NCI-H345 (cell line): ENCODE data around the gene C12orf42.
"Not testable (repeated sequence)": the region's sequence is repeated elsewhere in the genome, so short reads cannot be mapped to it uniquely, and the experiment has no call there.

Experiments
- DNase-seq: peaks from one replicate; lab custom pipeline; 2025; lab: John Stamatoyannopoulos, UW

C12orf42 gene

DNA sequence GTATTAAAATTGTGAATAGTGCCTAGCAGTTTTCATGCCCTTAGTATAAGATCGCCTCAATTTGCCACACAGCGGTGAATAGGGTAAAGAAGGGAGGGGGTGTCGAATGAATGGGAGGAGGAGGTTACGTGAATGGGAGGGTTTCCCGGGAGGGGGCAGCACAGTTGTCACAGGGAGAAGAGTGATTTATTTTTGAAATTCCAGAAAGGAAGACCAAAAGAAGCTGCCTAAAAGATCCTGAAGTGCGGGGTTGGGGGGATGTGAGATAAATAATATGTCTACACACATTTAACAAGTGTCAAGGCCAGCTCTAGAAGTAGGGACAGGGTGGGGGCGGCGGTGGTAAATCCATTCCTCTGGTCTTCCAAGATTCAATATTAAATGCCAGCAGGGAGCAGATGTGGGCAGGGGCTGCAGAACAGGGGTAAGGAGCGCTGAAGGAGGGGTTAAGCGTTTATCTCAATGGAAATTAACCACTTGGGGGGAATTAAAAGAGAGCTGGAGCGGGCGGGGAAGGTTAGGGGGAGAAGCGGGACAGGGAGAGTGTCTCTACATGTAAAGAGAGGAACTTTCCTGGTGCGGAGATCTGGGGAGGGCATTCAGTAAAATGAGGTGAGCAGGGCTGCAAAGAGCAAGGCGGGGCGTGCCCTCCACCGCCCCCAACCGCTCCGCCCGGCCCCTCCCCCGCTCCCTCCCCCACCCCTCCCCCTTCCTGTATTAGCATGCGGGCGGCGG, 867 bp downstream of the C12orf42 start:
- peak; percentile 60 for DNase-seq

GRCh38 chr12:103494051-103494733, 1.6 kb downstream of the C12orf42 start:
- DNase-seq: peak; percentile 26

- no peak for DNase-seq
Measured at GRCh38 chr12:103493199-103493598, 2.6 kb downstream of the C12orf42 start.

GRCh38 chr12:103482365-103482764, 13.4 kb downstream of the C12orf42 start:
- no peak for DNase-seq

DNA sequence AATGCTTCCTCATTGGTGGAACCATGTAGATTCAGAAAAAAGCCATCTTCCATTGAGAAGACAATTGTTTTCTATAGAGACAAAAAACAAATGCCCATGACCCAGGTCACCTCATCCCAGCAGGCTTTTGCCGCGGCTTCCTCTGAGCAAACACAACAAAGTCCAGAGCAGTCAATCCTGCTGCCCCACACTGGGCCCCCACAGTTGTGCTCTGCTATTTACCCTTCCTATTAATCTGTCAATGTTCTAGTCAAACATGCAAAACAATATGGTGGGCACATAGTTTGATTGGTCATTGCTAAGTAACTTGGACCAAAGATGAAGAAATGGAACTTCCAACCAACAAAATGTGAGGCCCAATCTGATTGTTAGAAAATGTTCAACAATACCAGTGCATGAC, 20.7 kb downstream of the C12orf42 start:
- no peak for DNase-seq

GRCh38 chr12:103470664-103471063, 25.1 kb downstream of the C12orf42 start:
- DNase-seq: no peak

GRCh38 chr12:103469719-103470118, 26.0 kb downstream of the C12orf42 start:
- no peak for DNase-seq

DNA sequence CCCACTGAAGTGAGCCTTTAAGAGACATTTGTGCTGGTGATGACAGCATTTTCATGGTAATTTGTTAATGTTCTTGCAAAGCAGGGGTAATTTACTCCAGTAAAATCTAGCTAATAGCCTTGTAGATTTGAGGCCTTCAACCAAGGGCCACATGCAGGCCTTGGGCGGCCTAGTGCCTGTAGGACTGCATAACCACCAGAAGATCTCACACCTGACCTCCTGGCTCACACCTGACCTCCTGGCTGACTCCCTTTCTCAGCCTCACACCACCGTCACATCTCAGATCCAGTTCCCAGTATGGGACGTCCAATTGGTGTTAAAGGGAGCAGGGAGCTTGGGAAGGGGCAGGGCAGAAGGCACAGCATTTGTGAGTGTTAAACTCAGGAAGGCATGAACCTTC, 26.9 kb downstream of the C12orf42 start:
- DNase-seq: no peak

GRCh38 chr12:103462675-103463074, 33.1 kb downstream of the C12orf42 start:
- no peak for DNase-seq

- DNase-seq: no peak
Measured at GRCh38 chr12:103457471-103457870, 38.3 kb downstream of the C12orf42 start.

DNA sequence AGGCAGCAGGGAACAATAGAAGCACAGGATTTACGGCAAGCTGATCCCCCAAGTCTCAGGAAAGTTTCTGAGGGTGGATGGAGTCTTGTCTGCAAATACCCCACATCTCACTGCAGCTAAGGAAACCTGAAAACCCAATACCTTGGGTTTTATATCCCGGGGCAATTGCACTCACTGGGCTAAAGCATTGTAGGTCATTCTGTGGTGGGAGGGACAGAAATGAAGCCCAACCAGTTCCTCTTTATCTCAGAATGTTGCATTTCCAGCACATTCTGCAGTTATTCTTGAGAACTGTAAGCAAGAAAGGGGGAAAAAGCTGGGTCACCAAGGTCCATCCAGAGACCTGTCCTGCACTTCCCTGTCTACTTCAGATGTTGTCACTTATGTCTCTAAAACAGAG, 39.8 kb downstream of the C12orf42 start:
- DNase-seq: no peak

DNA sequence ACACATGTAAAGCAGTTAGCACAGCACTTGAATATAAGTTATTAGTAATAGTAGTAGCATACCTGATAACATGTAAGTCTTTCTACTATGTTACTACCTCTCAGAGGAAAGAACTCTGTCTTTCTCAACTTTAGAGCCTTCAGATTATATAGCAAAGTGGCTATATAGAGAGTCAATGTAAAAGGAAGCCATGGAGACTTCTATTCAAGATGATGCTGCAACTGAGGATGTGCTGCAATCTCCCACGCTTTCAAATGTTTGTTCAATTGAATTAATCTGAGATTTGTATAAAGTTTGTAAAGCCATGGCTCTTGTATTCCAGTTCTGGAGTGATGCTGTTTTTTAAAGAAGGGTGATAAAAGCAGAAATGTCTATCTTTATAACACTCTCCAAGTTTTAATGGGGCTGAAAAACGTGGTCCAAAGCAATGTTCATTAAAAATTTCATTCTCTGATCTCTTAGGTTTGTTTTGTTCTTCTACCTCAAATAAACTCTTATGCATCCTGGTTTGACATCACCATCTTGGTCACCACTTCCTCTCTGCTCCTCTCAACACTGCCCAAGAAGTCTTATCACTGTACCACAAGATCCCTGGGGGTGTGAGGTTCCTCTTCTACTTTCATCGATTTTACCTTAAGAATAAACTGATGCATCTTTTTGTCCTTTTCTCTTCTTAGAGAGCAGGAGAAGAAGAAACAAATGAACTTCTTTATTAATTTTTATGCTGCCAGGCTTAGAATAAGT, 40.6 kb downstream of the C12orf42 start:
- DNase-seq: no peak

GRCh38 chr12:103444983-103445382, 50.8 kb downstream of the C12orf42 start:
- DNase-seq: no peak

- DNase-seq: no peak
Measured at GRCh38 chr12:103442822-103443221, 52.9 kb downstream of the C12orf42 start.

GRCh38 chr12:103442182-103442555, 53.6 kb downstream of the C12orf42 start:
- no peak for DNase-seq

GRCh38 chr12:103441437-103442181, 54.2 kb downstream of the C12orf42 start:
- peak; percentile 3 for DNase-seq

- DNase-seq: not testable (repeated sequence)
Measured at GRCh38 chr12:103434165-103435105, 61.3 kb downstream of the C12orf42 start.

DNA sequence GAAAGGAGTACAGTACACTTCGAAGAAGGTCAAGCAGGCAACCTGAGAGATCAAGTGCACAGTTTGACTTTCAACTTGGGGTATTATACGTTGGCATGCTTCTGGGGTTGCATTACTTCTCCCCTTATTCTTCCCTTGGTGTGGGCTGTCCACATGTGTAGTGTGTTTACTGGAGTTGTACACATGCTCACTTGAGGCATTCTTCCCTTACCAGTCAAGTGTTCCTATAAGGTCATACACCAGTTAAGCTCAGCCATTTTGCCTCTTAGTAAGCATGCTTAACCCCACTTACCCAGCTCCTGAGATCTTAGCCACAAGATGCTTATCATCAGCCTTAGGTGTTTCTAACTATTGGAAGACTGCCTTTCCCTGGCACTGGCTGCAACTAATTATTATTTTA, 63.8 kb downstream of the C12orf42 start:
- no peak for DNase-seq

DNA sequence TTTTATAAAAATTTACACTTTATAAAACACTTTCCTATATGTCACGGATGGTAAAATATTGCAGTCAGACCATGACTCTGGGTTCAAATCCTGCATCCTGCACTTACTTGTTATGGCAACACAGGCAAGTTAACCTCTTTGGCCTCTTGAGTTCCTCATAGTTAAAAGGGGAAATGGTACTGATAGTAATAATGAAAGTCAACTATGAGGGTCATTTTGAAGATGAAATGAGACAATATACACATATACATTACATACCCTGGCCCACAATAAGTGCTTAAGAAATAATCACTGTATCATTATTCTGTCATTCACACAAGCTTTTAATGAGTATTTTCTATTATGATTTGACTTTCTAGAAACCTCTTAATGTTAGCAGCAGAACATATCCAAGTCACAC, 64.4 kb downstream of the C12orf42 start:
- no peak for DNase-seq

- DNase-seq: not testable (repeated sequence)
Measured at GRCh38 chr12:103425674-103426073, 70.1 kb downstream of the C12orf42 start.
